HG02852 (cell line): ENCODE data around the gene KRTAP4-12.
"Not testable (repeated sequence)": the region's sequence is repeated elsewhere in the genome, so short reads cannot be mapped to it uniquely, and the experiment has no call there.

ENCODE experiments used
- ATAC-seq: cut with Tn5 transposase; IDR thresholded peaks from one replicate; pipeline ENCODE4 v1.9.1; 2021; ENCODE audit warnings: mild to moderate bottlenecking, moderate library complexity; ENCODE audit not compliant: unreplicated experiment

Gene KRTAP4-12

DNA sequence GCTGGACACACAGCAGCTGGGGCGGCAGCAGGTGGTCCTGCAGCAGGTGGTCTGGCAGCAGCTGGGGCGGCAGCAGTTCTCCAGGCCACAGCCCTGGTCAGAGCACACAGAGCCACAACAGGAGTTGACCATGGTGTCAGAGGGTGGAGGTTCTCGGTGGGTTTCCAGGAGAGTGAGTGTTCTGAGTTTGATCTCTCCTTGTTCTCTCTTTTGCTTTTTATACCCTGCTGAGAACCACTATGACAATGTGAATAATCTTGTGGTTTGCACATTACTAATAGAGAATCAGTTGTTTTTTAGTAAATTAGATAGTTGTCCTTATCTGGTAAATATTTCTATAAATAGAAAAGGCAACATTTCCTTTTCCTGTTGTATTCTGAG, at the start of gene KRTAP4-12:
TSS of gene KRTAP4-12 (minus strand) at position 192 of the 381 bp plus-strand sequence. CDS start at position 132, 60 bp downstream.
- not testable (repeated sequence) for ATAC-seq

DNA sequence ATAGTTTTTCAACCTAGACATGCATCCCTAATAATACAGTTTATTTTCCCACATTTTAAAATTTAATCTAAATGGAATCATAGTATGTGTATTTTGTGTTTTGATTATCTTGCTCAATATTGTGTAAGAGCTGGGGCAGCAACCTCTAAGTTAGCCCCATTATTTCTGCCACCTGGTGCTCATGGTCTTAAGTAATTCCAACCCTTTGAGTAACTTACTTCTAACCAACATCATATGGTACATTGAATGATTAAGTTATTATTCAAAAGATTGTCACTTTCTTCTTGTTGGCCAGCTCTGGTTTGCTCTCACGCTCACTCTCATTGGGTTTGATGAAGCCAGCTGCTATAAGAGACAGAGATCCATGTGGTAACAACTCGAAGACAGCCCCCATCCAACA, 47.9 kb upstream of the KRTAP4-12 start:
- no peak for ATAC-seq

DNA sequence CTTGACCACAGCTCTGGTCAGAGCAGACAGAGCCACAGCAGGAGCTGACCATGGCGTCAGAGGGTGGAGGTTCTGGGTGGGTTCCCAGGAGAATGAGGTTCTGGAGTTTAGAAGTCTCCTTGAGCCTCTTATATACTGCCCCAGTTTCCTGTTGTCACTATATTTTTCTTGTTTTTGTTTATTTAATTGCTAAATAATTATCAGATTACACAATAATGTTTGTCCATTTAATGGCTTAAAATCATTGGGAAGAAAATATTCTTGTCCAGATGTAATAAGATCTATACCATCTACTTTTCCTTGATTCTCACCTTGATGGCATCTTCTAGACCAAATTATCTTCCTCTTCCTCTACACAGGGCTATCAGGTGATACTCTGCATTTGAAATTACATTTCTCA, 44.1 kb upstream of the KRTAP4-12 start, which contains the start of gene KRTAP4-3:
TSS of gene KRTAP4-3 (minus strand) at position 101 of the 400 bp plus-strand sequence. CDS start at position 52, 49 bp downstream.
- no peak for ATAC-seq

DNA sequence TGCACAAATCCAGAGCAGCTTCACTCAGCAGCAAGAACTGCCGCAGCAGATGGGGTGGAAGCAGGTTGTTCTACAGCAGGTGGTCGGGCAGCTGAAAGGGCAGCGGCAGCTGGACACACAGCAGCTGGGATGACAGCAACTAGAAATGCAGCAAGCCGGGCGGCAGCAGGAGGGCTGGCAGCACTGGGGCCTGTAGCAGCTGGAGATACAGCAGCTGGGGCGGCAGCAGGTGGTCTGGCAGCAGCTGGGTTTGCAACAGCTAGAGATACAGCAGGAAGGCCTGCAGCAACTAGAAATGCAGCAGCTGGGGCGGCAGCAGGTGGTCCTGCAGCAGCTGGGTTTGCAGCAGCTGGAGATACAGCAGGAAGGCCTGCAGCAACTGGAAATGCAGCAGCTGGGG, 43.6 kb upstream of the KRTAP4-12 start:
- no peak for ATAC-seq

DNA sequence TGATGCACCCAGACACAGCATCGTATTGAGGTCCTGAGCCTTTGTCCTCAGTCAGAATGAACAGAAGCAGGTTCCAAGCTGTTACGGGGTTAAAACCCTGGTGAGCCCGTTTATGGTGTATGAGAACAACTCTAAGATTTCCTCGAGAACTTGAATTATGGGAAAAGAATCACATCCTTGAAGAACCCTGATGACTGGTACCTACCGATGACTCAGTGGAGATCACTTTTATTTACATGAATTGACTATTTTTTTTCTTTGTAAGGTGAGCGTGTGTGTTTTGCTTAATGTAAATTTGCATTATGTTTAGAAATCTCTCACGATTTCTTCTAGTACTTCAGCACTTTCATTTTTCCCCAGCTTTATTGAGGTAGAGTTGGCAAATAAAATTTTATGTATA, 39.8 kb upstream of the KRTAP4-12 start:
- ATAC-seq, result no peak

DNA sequence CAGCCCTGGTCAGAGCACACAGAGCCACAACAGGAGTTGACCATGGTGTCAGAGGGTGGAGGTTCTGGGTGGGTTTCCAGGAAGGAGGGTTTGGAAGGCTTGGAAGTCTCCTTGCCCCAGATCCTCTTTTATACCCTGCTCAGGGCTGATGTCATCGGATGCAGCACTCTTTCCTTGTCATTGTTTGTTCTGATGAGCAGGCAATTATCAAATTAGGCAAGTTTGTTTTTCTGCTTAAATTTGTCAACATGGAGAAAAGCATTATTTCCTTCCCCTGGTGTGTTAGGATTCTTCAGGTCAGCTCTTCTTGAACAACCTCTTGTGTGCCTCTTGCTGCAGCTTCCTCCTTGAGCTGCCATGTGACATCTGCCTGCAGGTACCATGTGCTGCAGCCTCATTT, 36.7 kb upstream of the KRTAP4-12 start, which contains the start of gene KRTAP4-4:
TSS of gene KRTAP4-4 (minus strand) at position 101 of the 400 bp plus-strand sequence. CDS start at position 44, 57 bp downstream.
- no peak for ATAC-seq

DNA sequence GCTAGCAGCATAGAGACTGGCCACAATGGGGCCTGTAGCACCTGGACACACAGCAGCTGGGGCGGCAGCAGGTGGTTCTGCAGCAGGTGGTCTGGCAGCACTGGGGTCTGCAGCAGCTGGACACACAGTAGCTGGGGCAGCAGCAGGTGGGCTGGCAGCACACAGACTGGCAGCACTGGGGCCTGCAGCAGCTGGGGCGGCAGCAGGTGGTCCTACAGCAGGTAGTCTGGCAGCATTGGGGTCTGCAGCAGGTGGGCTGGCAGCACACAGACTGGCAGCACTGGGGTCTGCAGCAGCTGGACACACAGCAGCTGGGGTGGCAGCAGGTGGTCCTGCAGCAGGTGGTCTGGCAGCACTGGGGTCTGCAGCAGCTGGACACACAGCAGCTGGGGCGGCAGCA, 36.2 kb upstream of the KRTAP4-12 start:
- not testable (repeated sequence) for ATAC-seq

DNA sequence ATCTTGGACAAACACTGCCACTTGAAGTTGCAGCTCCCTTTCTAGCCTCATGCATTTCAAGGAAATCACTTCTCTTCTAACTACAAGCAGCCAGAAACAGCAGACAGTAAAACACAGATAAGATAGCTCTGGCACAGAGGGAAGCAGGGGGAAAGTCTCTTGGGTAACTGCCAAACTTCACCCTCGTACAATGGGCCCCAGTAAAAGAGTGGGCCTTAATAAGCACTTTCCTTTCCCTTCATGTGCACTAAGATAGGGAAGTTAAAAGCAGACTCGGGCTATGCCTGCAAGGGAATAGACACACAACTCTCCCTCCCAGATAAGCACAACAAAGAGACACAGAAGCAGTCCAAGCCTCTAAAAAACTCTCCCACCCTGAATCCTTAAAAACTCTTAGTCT, 29.9 kb upstream of the KRTAP4-12 start:
- no peak for ATAC-seq

DNA sequence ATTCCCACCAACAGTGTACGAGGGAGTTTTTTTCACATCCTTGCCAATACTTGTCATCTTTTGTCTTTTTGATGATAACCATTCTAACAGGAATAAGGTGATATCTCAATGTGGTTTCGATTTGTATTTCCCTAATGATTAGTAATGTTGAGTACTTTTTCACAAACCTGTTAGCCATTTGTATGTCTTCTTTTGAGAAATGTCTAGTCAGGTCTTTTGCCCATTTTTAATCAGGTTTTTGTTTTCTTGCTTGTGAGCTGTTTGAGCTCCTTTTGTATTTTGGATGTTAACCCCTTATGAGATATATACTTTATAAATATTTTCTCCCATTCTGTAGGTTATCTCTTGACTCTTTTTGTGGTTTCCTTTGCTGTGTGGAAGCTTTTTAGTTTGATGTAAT, 27.5 kb upstream of the KRTAP4-12 start:
- ATAC-seq, result no peak

DNA sequence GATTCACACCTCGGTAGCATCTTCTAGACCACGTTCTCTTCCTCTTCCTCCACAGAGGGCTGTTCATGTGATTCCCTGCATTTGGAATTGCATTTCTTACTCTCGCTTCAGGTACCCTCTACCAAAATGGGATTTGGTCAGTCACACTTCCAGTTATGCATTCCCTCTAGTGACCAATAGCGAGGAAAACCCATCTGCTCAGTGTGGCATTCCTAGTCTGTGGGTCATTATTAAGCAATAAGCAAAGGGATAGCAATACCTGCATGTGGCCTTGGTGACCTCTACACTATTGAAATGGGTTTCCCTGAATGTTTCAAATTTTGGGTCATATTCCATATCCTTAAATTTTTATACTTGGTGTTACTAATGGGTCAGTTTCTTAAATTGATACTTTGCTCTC, 26.0 kb upstream of the KRTAP4-12 start:
- ATAC-seq, result no peak

DNA sequence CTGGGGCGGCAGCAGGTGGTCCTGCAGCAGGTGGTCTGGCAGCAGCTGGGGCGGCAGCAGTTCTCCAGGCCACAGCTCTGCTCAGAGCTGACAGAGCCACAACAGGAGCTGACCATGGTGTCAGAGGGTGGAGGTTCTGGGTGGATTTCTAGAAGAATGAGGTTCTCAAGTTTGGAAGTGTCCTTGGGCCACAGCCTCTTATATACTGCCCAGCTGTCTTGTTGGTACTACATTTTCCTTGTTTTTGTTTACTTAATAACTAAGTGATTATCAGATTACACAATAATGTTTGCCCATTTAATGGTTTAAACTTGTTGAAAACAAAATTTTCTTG, 25.6 kb upstream of the KRTAP4-12 start, which contains the start of gene KRTAP4-5:
TSS of gene KRTAP4-5 (minus strand) at position 174 of the 334 bp plus-strand sequence. CDS start at position 116, 58 bp downstream.
- ATAC-seq, result no peak

DNA sequence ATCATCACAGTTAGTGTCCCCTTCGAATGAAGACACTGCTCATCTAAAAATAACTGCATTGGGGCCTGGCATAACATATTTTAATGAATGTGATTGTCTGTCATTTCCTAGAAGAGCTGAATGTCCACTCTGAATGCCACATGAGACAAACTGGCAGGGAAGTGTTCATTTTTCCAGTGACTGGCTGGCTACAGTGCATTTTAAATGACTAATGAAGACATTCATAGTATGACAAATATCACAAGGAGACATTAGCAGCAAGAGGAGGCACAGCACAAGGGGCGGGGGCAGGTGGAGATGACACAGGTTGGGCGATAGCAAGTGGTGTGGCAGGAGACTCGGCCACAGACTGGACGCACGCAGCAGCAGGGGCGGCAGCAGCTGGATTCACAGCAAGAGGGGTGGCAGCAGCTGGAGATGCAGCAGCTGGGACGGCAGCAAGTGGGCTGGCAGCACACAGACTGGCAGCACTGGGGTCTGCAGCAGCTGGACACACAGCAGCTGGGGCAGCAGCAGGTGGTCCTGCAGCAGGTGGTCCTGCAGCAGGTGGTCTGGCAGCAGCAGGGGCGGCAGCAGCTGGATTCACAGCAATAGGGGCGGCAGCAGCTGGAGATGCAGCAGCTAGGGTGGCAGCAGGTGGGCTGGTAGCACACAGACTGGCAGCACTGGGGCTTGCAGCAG, 25.1 kb upstream of the KRTAP4-12 start:
- ATAC-seq, result not testable (repeated sequence)

DNA sequence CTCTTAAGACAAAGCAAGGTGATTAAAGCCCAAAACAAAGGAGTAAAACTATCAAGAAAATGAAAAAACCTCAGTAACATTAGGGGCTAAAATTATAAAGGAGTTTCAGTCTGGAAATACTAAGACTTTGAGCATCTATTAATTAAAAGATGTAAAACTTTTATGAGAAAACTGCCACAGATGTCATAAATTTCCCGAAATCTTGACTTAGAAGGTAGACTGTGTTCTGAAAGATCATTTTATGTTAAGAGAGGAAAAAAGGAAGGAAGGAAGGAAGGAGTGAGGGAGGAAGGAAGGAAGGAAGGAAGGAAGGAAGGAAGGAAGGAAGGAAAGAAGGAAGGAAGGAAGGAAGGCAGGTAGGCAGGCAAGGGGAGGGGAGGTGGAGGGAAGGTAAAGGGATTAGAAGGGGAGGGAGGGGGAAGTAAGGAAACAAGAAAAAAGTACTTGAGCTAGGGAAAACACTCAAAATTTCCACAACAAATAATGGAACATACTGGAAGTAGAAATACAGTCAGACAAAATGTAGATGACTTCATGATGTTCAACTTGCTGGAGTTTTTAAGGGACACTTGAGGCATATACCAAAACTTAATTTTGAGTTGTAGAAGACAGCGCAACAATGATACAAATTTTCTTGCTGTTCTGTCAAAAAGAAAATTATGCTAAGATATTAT, 23.7 kb upstream of the KRTAP4-12 start:
- no peak for ATAC-seq

DNA sequence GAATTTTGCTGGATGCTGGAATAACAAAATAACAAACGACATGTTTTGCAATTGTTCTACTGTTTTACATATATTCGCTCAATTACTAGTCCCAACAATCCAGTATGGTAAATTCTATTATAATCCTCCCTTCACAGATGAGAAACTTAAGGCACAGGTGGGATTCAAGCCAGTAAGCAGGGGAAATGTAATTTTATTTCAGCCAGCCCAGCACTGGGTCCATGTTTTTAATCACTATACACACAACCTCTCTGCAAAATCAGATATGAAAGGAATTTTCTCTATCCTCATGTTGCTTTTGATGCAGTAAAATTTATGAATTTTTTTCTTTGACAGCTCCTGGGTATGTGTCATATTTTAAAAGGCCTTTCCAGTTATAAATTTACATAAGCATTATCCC, 21.3 kb upstream of the KRTAP4-12 start:
- no peak for ATAC-seq

DNA sequence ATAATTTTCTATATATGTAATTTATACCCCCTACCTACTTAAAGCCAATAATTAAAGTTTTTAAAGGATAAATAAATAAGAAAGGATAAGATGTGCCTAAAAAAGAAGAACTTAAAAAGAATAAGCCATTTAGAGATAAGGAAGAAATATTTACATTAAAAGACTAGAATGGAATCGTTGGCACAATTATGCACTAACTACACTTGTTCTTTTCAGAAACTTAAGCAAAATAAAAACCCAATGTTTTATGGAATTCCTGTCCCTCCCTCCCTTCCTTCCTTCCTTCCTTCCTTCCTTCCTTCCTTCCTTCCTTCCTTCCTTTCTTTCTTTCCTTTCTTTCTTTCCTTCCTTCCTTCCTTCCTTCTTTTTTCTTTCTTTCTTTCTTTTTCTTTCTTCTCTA, 20.9 kb upstream of the KRTAP4-12 start:
- ATAC-seq, result no peak

DNA sequence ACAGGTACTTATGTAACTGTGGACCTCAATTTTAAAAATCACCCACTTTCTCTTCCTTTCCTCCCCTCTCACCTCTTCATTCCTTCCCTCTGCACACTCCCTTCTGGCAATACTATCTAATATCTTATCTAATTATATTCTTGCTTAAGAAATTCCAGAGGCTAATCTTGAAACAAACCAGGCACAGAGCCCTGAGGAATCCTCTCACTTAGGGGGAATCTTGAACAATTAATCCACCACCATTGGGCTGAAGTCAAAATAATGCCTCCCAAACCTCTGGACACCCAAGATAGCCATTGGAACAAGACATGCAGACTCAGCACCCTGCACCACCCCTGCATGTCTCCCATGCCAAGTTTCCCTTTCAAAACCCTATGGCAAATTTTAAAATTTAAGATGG, 17.4 kb upstream of the KRTAP4-12 start:
- ATAC-seq, result no peak

DNA sequence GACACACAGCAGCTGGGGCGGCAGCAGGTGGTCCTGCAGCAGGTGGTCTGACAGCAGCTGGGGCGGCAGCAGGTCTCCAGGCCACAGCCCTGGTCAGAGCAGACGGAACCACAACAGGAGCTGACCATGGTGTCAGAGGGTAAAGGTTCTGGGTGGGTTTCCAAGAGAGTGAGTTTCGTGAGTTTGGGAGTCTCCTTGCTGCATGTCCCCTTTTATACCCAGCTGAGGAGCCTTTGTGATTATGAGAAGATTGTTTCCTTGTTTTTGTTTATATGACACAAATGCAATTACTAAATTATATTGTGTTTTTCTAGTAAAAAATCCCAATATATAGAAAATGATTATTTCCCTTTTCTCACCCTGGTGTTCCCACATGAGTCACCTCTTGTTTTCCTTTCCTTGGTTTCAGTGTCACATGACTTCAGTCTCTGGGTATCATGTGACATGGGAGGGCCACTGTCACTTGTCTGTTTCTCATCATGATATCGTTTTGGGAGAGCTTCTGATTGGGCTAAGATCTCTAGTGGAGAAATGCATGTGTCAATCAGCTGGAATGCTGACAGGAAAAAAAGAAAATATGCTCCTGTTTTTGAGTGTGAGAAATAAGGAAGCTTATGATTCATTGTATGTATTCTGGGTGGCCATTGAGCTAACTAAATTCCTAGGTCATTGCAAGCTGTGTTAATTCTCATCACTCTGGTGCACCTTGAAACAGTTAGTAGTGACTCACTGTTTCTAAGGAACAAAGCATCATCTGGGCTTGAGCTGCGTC, 16.6 kb upstream of the KRTAP4-12 start, which contains the start of gene KRTAP4-6:
TSS of gene KRTAP4-6 (minus strand) at position 185 of the 772 bp plus-strand sequence. CDS start at position 128, 57 bp downstream.
- ATAC-seq, result no peak

DNA sequence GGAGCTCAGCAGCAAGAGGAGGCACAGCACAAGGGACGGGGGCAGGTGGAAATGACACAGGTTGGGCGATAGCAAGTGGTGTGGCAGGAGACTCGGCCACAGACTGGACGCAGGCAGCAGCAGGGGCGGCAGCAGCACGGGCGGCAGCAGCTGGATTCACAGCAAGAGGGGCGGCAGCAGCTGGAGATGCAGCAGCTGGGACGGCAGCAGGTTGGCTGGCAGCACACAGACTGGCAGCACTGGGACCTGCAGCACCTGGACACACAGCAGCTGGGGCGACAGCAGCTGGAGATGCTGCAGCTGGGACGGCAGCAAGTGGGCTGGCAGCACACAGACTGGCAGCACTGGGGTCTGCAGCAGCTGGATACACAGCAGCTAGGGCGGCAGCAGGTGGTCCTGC, 15.9 kb upstream of the KRTAP4-12 start:
- not testable (repeated sequence) for ATAC-seq

DNA sequence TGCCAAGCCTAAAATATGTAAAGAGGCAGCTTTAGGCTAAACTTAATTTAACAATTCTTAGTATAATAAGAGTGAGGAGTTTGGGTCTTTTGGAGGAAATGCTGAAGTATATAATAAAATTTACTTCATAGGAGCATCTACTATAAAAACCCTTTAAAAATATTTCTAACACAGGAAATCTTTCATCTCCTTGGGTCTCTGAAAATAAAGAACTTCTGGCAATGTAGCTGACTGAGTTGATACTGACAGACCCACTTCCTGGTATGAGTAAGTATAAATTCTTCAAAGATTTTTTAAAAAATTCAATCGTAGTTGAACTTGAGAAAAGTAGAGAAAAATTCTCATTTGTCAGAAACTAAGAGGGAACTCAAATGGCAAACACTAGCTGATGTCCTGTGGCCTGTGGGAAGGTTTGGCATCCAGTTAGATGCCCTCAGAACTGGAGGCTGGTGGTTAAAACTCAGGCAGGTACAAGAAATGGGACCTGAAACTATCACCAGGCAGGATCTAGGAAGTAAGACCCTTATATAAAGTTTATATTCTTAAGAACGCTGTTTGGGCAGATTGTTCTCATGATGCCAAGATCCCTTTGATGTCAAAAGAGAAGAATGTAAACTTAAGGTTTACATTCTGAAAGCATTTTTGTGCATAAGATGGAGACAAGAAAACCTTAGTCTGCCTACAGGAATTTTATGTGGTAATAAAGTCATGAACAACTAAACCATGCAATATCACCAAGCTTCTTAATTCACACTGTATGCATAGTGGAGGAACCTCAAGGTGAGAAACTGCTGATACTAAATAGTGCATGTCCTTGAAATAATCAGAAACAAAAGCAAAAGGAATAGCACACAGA, 10.1 kb upstream of the KRTAP4-12 start:
- ATAC-seq, result no peak

DNA sequence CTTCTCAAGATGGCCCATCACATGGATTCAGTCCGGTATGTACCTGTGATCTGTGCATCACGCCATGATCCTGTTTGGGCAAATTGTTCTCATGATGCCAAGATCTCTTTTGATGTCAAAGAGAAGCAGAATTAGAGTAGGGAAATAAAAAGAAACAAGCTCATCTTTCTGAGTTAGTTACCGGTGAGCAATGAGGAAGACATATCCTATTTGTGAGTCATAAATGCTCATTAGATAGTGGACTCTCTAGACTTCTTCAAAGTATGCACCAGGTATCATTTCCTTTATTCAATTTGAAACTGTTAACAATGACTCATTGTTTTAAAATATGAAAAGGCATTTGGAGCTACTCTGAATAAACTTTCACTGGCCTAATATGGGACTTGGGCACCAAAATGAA, 8.0 kb upstream of the KRTAP4-12 start:
- no peak for ATAC-seq
